ENCODE measurements around the gene LGALS1.
"Not testable (repeated sequence)": the region's sequence is repeated elsewhere in the genome, so short reads cannot be mapped to it uniquely, and the experiment has no call there.

The LGALS1 gene

GRCh38 chr22:37692627-37693285 lies 17.3 kb downstream of the LGALS1 start:
- DNase-seq: no peak

DNA sequence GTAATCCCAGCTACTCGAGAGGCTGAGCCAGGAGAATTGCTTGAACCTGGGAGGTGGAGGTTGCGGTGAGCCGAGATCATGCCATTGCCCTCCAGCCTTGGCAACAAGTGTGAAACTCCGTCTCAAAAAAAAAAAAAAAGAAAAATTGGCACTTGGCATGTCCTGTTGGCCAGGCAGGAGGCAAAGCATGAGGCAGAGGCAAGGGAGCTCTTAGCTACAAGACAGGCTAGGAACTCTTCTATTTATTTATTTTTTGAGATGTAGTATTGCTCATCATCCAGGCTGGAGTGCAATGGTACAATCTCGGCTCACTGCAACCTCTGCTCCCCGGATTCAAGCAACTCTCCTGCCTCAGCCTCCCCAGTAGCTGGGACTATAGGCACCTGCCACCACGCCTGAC lies 18.7 kb downstream of the LGALS1 start:
- DNase-seq: not testable (repeated sequence)

DNA sequence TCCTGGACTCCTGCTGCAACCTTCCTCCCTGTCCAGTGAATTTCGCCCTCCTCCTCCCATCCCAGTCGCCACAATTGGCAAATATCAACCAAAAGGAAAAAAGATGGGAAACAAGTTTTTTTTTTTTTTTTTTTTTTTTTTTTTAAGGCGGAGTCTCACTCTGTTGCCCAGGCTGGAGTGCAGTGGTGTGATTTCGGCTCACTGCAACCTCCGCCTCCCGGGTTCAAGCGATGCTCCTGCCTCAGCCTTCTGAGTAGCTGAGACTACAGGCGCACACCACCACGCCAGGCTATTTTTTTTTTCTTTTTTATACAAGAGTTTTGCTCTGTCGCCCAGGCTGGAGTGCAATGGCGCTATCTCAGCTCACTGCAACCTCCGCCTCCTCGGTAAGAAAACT lies 20.8 kb downstream of the LGALS1 start:
- not testable (repeated sequence) for DNase-seq

DNA sequence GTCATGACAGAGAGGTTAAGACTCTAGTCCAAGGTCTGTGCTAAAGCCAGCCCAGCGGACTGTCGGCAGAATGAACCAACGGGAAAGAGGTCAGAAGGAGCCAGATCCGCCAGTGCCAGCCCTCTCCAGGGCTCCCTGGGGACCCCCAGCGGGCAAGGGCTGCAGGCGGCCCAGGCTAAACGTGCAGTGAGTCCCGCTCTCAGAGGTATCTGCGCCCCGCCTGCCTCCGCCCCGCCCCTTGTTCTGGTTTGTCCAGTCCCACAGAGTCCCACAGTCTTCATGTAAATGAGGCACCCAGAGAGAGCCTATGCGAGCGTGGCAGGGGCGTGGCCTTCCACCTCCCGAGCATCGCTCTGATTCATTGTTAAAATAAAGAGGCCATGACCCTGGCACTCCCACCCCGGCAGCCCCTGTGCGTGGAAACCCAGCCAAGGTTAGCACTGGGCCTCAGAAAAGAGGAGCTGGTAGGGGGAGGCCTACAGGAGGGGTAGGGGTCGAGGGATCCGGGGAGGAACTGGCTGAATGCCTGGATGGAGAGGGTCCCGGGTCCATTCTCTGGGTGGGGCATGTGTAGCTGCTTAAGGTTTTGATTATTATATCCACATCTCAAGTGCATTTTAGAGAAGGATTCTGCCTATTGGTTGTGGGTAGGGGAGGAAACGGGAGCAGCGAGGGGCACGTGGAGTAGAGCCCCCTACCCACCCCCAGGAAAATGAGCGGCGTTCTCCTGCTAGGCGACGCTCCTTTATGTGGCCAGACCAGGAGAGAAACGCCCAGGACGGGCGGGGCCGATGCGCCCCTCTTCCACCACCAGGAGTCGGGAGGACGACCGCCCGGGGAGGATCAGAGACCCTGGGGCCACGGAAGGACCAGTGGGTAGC lies 21.5 kb downstream of the LGALS1 start, which contains the start of gene TRIOBP:
Gene TRIOBP, plus strand, starts transcription at position 392 of the 881 bp plus-strand sequence. CDS start 4,318 bp downstream, outside the sequence.
- DNase-seq: peak; percentile 99

DNA sequence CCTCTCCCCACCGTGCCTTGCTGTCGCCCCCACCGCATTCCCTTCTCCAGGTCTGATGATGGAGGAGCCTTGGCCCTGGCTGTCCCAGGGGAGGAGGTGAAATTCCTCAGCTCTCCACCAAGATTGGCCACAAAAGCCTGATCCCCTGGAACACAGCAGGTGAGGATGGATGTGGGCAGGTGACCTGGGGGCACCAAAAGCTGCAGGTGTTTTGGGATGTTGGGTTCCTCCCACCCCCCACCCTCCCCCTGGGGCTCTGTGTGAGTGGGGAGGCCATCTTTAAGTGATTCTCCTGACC lies 22.1 kb downstream of the LGALS1 start:
- DNase-seq: no peak

DNA sequence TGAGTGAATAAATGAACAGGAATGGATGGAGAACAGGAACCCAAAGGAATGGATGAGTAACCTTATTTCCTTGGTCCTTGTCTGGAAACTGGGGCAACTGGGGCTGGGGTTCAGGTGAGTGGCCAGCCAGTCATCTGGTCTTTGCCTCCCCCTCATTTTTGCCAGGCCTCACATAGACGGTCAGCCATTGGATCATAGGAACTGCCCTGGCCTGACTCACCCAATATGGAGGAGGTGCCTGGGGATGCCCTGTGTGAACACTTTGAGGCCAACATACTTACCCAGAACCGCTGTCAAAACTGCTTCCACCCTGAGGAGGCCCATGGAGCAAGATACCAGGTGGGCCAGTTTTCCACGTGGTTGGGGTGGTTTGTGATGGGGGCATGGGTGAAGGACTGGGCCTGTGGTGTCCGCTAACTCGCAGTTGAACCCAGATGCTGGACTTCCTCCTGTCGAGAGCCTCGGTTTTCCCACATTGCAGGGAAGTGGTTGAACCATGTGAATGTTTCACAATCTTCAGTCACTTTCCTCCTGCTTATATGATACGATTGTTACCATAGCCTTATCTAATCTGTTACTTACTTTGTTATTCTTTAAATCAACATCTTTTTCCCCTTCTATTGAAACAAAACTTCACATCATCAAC lies 25.8 kb downstream of the LGALS1 start:
- peak; percentile 74 for DNase-seq

- DNase-seq: no peak
Observed at GRCh38 chr22:37703906-37704305, 28.5 kb downstream of the LGALS1 start.

DNA sequence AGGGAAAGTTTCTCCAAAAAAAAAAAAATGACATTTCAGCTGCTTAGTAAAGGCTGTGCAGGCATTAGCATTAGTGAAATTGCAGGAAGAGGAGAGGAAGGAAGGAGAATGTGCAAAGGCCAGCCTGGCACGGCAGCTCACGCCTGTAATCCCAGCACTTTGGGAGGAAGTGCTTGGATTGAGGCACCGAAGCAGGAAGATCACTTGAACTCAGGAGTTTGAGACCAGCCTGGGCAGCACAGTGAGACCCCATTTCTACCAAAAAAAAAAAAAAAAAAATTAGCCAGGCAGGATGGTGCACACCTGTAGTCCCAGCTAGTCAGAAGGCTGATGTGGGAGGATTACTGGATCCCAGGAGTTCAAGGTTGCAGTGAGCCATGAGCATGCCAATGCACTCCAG lies 29.2 kb downstream of the LGALS1 start:
- no peak for DNase-seq

- DNase-seq: no peak
Observed at GRCh38 chr22:37705205-37705604, 29.8 kb downstream of the LGALS1 start.

DNA sequence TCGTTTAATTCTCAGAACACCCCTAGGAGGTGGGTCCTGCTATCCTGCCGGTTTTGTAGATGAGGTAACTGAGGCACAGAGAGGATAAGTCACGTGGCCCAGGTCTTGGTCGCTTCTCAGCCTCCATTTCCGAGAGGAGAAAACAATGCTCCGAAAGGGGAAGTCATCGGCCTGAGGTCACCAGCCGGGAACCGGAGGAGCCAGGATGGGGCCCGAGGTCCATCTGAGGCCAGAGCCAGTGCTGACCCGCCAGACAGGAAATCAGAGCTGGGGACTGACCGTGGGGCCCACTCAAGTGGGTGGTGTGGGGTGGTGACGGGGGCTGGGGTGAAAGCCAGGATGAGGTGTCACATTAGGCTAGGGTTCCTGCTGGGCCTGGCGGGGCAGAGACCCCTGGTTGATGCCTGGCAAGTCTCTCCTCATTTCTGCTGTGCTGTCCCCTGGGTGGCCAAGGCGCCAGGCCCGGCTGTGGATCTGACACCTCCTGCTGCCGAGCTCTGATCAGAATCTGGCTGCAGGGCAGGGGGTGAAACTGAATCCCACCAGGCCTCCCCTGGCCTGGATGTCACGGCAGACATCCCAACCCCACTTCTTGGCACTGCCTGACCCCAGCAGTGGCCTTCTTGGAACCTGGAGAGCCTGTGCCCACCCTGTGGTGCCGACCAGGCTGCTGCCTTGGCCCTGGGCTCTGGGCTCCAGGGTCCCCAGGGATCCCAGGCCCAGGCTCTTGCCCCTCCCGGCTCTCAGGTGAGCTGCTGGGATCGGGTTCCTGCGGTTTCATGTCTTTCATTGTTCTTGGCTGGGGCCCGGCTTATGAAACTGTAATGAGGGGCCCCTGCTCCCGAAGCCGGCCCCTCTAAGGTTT lies 33.4 kb downstream of the LGALS1 start:
- peak; percentile 18 for DNase-seq

GRCh38 chr22:37709445-37709765 lies 34.0 kb downstream of the LGALS1 start:
- DNase-seq: no peak

DNA sequence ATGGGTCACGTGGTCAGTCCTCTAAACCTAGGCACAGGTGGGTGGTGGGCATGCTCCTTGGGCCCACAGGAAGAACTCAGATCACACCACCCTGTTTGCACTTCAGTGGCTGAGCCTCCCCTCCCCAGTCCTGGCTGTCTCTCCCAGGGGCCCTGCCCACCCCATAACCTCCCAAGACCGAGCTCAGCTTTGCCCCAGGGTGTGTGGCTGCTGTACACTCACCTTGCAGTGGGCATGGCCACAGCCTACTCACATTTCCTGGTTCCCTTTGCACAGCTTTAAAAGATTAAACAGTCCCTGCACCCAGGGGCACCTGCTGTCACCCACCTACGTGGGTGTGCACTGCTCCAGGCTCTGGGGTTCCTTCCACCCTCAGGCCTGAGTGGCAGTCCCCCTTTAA lies 35.2 kb downstream of the LGALS1 start:
- DNase-seq: no peak

GRCh38 chr22:37711490-37711889 lies 36.1 kb downstream of the LGALS1 start:
- DNase-seq: no peak

DNA sequence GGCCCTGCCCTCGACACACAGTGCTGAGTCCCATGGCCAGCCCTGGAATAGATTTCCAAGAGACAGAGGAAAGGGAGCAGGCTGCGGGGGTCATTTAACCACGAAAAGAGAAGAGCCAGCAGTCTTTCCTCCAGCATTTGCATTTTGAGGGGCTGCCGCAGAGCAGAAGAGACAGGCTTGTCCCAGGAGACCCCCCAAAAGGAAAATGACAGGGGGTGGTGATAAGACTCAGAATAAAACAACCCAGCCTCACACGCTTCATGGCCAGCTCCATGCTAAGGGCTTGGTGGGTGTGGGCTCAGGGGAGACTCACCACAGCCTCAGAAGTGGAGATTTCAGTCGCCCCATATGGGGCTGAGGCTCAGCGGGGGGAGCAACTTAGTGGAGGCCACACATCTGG lies 38.3 kb downstream of the LGALS1 start:
- DNase-seq: no peak

DNA sequence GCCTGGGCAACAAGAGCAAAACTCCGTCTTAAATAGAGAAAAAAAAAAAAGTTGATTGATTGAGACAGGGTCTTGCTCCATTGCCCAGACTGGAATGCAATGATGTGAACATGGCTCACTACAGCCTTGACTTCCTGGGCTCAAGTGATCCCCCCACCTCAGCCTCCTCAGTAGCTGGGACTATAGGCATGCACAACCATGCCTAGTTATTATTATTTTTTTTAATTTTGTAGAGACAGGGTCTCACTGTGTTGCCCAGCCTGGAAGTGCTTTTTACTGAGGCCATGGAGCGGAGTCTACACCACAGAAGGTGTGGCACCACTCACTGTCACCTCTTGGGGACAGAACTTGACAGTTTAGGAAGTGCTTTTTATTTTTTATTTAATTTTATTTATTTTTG lies 39.2 kb downstream of the LGALS1 start:
- no peak for DNase-seq

DNA sequence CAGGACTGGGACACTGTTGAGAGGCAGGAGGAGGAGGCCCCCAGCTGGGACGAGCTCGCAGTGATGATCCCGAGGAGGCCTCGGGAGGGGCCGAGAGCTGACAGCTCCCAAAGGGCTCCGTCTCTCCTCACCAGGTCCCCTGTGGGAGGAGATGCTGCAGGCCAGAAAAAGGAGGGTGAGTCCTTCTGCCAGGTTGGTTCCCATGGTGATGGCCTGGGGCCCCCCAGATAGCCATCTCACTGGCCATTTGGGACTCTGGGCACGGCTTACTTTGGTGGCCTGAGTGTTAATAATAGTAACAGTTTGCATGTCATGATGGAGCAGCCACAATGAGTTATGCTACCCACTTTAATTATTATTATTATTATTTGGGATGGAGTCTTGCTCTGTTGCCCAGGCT lies 40.3 kb downstream of the LGALS1 start:
- DNase-seq: no peak

GRCh38 chr22:37716708-37717107 lies 41.3 kb downstream of the LGALS1 start:
- DNase-seq: no peak

DNA sequence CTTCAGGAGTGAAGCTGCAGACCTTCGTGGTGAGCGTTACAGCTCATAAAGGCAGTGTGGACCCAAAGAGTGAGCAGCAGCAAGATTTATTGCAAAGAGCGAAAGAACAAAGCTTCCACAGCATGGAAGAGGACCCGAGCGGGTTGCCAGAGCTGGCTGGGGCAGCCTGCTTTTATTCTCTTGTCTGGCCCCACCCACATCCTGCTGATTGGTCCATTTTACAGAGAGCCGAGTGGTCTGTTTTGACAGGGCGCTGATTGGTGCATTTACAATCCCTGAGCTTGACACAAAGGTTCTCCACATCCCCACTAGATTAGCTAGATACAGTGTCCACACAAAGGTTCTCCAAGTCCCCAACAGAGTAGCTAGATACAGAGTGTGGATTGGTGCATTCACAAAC lies 41.8 kb downstream of the LGALS1 start:
- DNase-seq: not testable (repeated sequence)

DNA sequence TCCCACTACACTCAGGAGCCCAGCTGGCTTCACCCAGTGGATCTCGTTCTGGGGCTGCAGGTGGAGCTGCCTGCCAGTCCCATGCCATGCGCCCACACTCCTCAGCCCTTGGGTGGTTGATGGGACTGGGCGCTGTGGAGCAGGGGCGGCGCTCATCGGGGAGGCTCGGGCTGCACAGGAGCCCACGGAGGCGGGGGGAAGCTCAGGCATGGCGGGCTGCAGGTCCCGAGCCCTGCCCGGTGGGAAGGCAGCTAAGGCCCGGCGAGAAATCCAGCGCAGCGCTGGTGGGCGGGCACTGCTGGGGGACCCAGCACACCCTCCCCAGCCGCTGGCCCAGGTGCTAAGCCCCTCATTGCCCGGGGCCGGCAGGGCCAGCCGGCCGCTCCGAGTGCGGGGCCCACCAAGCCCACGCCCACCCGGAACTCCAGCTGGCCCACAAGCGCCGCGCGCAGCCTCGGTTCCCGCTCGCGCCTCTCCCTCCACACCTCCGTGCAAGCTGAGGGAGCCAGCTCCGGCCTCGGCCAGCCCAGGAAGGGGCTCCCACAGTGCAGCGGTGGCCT lies 42.4 kb downstream of the LGALS1 start:
- DNase-seq: not testable (repeated sequence)

GRCh38 chr22:37725551-37726240 lies 50.3 kb downstream of the LGALS1 start:
- DNase-seq: no peak

- DNase-seq: peak; percentile 69
Observed at GRCh38 chr22:37726241-37726887, 50.9 kb downstream of the LGALS1 start.

GRCh38 chr22:37728620-37729019 lies 53.2 kb downstream of the LGALS1 start:
- DNase-seq: no peak
